Esophagus squamous epithelium (tissue), 5 donors: ENCODE measurements around the gene KANK2. TPM values are rescaled to one million over a fixed set of nuclear protein-coding genes. Genes with fewer than 3 reads are reported as not detected.

Source experiments
- DNase-seq: peaks from one replicate; lab custom pipeline; 2025; lab: John Stamatoyannopoulos, UW
- H3K27ac ChIP-seq, 4 donors: fragments of 200-600 bp; sonication (generic); one replicate each; pipeline ENCODE4 v1.5.1; 2016 to 2019; ENCODE audit warnings: mild to moderate bottlenecking in 1 of 4
- H3K27me3 ChIP-seq, 4 donors: fragments of 200-600 bp; sonication (generic); 1 replicate in 3 of 4; 2 replicates in 1 of 4; pipeline versions ENCODE4 v1.5.1 to v1.6.0; 2017 to 2021; ENCODE audit warnings: antibody characterized with exemption in 1 of 4
- H3K36me3 ChIP-seq, 3 donors: fragments of 200-600 bp; sonication (generic); one replicate each; pipeline ENCODE4 v1.5.1; 2016 to 2019
- H3K4me1 ChIP-seq, 3 donors: fragments of 200-600 bp; sonication (generic); one replicate each; pipeline ENCODE4 v1.5.1; 2017 to 2019
- H3K4me3 ChIP-seq, 4 donors: fragments of 200-600 bp; sonication (generic); 1 replicate in 3 of 4; 2 replicates in 1 of 4; pipeline ENCODE4 v1.5.1; 2016 to 2019; ENCODE audit warnings: mild to moderate bottlenecking in 2 of 4, moderate library complexity in 1 of 4
- H3K9me3 ChIP-seq, 3 donors: fragments of 200-600 bp; sonication (generic); one replicate each; pipeline ENCODE4 v1.5.1; 2016 to 2019
- POLR2A ChIP-seq, 4 donors: fragments of 450-650 bp; IDR thresholded peaks; one replicate each; pipeline ENCODE4 v1.6.1; 2017; ENCODE audit warnings: antibody characterized with exemption in 4 of 4, mild to moderate bottlenecking in 4 of 4, moderate library complexity in 3 of 4
- WGBS, 2 donors: methylation state at CpG; one replicate each; pipeline ENCODE4 v1.1.5; 2018; 5-methylcytosine and 5-hydroxymethylcytosine counted together
- intact Hi-C: fragments of 100-400 bp; cut with DNase I; formaldehyde crosslinking; loops from one replicate; pipeline ENCODE4 v1.15.0; 2022
- total RNA-seq, 4 donors: library from RNA; depleted of rRNA; stranded (reverse); fragments of >200 nt; gene quantifications; one replicate each; pipeline ENCODE4 v1.1.0, GENCODE V29; 2016
- TF ChIP-seq, protein P1 (sequence below), 6 experiments: fragments of 450-650 bp in 4 of 6; fragments of 200-600 bp in 2 of 6; sonication (generic) in 2 of 6; IDR thresholded peaks; one replicate each; pipeline ENCODE4 v1.5.1; 2016 to 2019; ENCODE audit warnings: antibody characterized with exemption in 6 of 6, mild to moderate bottlenecking in 4 of 6, moderate library complexity in 4 of 6
- donor health status: DM: yes; HTN: yes; CAD: no.

KANK2 gene
- total RNA-seq, 4 donors from 2014 or later = 29.3 to 287 (median 57.1) TPM

- Histone ChIP-seq H3K36me3 (peaks cover 14 to 89% (median 36%) of the 10 kb centered on the region in 3 donors), H3K27ac (no peak overlapping the region), H3K4me3 (no peak overlapping the region), H3K27me3 (no peaks in the 10 kb centered on the region), H3K4me1 (no peaks in the 10 kb centered on the region), H3K9me3 (peaks cover 0 to 18% (median 6%) of the 10 kb centered on the region in 3 donors)
- WGBS, 2 donors = 96 to 99% methylated on average over 3 of the region's 3 CpGs
- intact Hi-C loops = no loop called here
- no peak for TF ChIP-seq POLR2A (IDR thresholded peaks at IDR 0.05)
- TF ChIP-seq, protein P1, sequence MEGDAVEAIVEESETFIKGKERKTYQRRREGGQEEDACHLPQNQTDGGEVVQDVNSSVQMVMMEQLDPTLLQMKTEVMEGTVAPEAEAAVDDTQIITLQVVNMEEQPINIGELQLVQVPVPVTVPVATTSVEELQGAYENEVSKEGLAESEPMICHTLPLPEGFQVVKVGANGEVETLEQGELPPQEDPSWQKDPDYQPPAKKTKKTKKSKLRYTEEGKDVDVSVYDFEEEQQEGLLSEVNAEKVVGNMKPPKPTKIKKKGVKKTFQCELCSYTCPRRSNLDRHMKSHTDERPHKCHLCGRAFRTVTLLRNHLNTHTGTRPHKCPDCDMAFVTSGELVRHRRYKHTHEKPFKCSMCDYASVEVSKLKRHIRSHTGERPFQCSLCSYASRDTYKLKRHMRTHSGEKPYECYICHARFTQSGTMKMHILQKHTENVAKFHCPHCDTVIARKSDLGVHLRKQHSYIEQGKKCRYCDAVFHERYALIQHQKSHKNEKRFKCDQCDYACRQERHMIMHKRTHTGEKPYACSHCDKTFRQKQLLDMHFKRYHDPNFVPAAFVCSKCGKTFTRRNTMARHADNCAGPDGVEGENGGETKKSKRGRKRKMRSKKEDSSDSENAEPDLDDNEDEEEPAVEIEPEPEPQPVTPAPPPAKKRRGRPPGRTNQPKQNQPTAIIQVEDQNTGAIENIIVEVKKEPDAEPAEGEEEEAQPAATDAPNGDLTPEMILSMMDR (IDR thresholded peaks at IDR 0.05) = no peak
- DNase-seq = no peak
Observed at GRCh38 chr19:11223200-11223599, 25.9 kb upstream of the KANK2 start.

DNA sequence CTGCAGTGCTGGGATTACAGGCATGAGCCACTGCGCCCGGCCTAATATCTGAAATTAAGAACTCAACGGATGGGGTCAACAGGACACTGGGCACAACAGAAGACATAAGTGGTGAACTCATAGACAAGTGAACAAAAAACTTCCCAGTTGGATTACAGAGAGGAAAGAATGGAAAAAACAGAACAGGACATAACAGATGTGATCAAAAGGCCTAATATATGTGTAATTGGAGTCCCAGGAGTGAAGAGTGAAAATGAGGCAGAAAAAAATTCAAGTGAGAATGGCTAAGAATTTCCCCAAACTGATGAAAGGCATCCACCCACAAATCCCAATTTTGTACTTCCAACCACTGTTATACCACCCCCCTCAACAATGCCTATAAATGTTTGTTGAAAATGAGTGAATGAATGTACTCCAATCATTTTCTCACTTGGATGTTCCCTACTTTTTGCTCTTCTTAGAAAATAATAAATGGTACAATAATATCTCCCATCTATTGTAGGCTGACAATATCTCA is 23.8 kb upstream of the KANK2 start:
- H3K27me3 ChIP-seq = no peaks in the 10 kb centered on the region
- no peak overlapping the region for H3K4me3 ChIP-seq
- peaks cover 0 to 18% (median 6%) of the 10 kb centered on the region in 3 donors for H3K9me3 ChIP-seq
- TF ChIP-seq, protein P1 (IDR thresholded peaks at IDR 0.05) = no peak
- TF ChIP-seq POLR2A (IDR thresholded peaks at IDR 0.05) = no peak
- H3K36me3 ChIP-seq = peaks cover 20 to 94% (median 25%) of the 10 kb centered on the region in 3 donors
- no peak overlapping the region for H3K27ac ChIP-seq
- DNase-seq = no peak
- H3K4me1 ChIP-seq = no peaks in the 10 kb centered on the region
- intact Hi-C loops = no loop called here
- 100% methylated on average over 3 of the region's 3 CpGs for WGBS, 2 donors

DNA sequence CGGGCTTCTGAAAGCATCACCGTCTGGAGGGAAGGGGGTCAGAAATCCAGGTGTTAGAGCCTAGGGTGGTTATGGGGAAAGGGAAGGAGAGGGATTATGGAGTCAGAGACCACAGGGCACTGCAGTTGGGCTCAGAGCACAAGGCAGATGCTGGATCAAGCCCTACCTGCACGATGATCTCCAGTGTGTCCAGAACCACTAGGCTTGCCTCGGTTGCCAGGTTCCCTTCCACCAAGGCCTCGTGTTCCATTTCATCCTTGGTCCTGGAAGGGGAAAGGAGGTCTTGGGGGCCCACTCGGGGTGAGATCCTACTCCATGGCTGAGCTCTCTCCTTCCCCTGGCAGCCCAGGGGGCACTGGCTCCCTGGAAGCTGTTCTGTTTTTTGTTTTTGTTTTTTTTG is 17.0 kb upstream of the KANK2 start:
- TF ChIP-seq, protein P1 (IDR thresholded peaks at IDR 0.05) = no peak
- TF ChIP-seq POLR2A (IDR thresholded peaks at IDR 0.05) = no peak
- Histone ChIP-seq H3K27me3 (no peaks in the 10 kb centered on the region), H3K4me1 (no peaks in the 10 kb centered on the region), H3K4me3 (no peak overlapping the region), H3K9me3 (no peaks in the 10 kb centered on the region), H3K36me3 (peaks cover 8 to 81% (median 12%) of the 10 kb centered on the region in 3 donors), H3K27ac (no peak overlapping the region)
- no peak for DNase-seq
- WGBS, 2 donors = 63 to 88% methylated on average over 4 to 5 of the region's 6 CpGs
- intact Hi-C loops = no loop called here

DNA sequence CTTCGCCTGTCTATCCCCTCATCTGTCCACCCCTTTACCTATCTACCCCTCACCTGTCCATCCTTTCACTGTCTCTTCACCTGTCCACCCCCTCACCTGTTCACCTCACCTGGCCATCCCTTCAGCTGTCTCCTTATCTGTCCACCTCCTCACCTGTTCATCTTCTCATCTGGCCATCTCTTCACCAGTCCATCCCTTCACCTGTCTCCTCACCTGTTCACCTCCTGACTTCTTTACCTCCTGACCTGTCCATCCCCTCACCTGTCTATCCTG is 13.2 kb upstream of the KANK2 start:
- H3K27me3 ChIP-seq = no peaks in the 10 kb centered on the region
- no peak for TF ChIP-seq POLR2A (IDR thresholded peaks at IDR 0.05)
- TF ChIP-seq, protein P1 (IDR thresholded peaks at IDR 0.05) = no peak
- 80 to 89% methylated on average over 1 of the region's 1 CpG for WGBS, 2 donors
- no peaks in the 10 kb centered on the region for H3K9me3 ChIP-seq
- no peak for DNase-seq
- H3K36me3 ChIP-seq = peaks cover 5 to 84% (median 8%) of the 10 kb centered on the region in 3 donors
- no peak overlapping the region for H3K4me3 ChIP-seq
- H3K27ac ChIP-seq = no peak overlapping the region
- no peaks in the 10 kb centered on the region for H3K4me1 ChIP-seq
- intact Hi-C loops = no loop called here

DNA sequence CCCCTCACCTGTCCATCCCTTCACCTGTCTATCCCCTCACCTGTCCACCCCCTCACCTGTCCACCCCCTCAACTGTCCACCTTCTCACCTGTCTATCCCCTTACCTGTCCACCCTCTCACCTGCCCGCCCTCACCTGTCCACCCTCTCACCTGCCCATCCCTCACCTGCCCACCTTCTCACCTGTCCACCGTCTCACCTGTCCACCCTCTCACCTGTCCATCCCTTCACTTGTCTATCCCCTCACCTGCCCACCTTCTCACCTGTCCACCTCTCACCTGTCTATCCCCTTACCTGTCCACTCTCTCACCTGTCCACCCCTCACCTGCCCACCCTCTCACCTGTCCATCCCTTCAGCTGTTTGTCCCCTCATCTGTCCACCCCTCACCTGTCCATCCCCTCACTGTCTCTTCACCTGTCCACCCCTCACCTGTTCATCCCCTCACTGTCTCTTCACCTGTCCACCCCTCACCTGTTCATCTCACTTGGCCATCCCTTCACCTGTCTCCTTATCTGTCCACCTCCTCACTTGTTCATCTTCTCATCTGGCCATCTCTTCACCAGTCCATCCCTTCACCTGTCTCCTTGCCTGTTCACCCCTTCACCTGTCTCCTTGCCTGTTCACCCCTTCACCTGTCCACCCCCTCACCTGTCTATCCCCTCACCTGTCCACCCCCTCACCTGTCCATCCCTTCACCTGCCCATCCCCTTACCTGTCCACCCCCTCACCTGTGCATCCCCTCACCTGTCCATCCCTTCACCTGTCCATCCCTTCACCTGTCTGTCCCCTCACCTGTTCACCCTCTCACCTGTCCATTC is 12.7 kb upstream of the KANK2 start:
- TF ChIP-seq, protein P1 (IDR thresholded peaks at IDR 0.05) = no peak
- no peak for TF ChIP-seq POLR2A (IDR thresholded peaks at IDR 0.05)
- Histone ChIP-seq H3K9me3 (no peaks in the 10 kb centered on the region), H3K36me3 (peaks cover 0 to 79% (median 8%) of the 10 kb centered on the region in 3 donors), H3K4me1 (peaks cover 0 to 3% (median 0%) of the 10 kb centered on the region in 3 donors), H3K27me3 (no peaks in the 10 kb centered on the region), H3K27ac (no peak overlapping the region), H3K4me3 (no peak overlapping the region)
- no peak for DNase-seq
- WGBS, 2 donors = 79 to 81% methylated on average over 2 of the region's 2 CpGs
- intact Hi-C loops = loop anchor here (10.0 kb wide), 1 partner anchor 175 kb away; no protein-coding TSS in a partner anchor
